ENCODE measurements around the gene AGT.
"Not testable (repeated sequence)": the region's sequence is repeated elsewhere in the genome, so short reads cannot be mapped to it uniquely, and the experiment has no call there.

The AGT gene

GRCh38 chr1:230693221-230693620 is 20.7 kb downstream of the AGT start:
- no peak for DNase-seq (ENCODE audit: low read depth in 3 of 3)

GRCh38 chr1:230691615-230692014 is 22.3 kb downstream of the AGT start:
- no peak for DNase-seq (ENCODE audit: low read depth in 3 of 3)

GRCh38 chr1:230690101-230690500 is 23.8 kb downstream of the AGT start:
- DNase-seq (ENCODE audit: low read depth in 3 of 3) = no peak

GRCh38 chr1:230686747-230687146 is 27.2 kb downstream of the AGT start:
- no peak for DNase-seq (ENCODE audit: low read depth in 3 of 3)

- no peak for DNase-seq (ENCODE audit: low read depth in 3 of 3)
Measured at GRCh38 chr1:230684998-230685397, 28.9 kb downstream of the AGT start.

- no peak for DNase-seq (ENCODE audit: low read depth in 3 of 3)
Measured at GRCh38 chr1:230684146-230684545, 29.8 kb downstream of the AGT start.

GRCh38 chr1:230682882-230683610 is 30.9 kb downstream of the AGT start:
- DNase-seq (ENCODE audit: low read depth in 3 of 3) = no peak

- DNase-seq (ENCODE audit: low read depth in 3 of 3) = no peak
Measured at GRCh38 chr1:230682274-230682673, 31.6 kb downstream of the AGT start.

GRCh38 chr1:230681599-230681998 is 32.3 kb downstream of the AGT start:
- no peak for DNase-seq (ENCODE audit: low read depth in 3 of 3)

GRCh38 chr1:230680300-230681025 is 33.5 kb downstream of the AGT start:
- DNase-seq (ENCODE audit: low read depth in 3 of 3) = no peak

GRCh38 chr1:230679825-230680224 is 34.1 kb downstream of the AGT start:
- no peak for DNase-seq (ENCODE audit: low read depth in 3 of 3)

GRCh38 chr1:230679192-230679591 is 34.7 kb downstream of the AGT start:
- no peak for DNase-seq (ENCODE audit: low read depth in 3 of 3)

GRCh38 chr1:230677200-230677599 is 36.7 kb downstream of the AGT start:
- no peak for DNase-seq (ENCODE audit: low read depth in 3 of 3)

GRCh38 chr1:230674581-230674980 is 39.3 kb downstream of the AGT start:
- DNase-seq (ENCODE audit: low read depth in 3 of 3) = no peak

GRCh38 chr1:230669543-230669942 is 44.4 kb downstream of the AGT start:
- no peak for DNase-seq (ENCODE audit: low read depth in 3 of 3)

GRCh38 chr1:230668227-230668626 is 45.7 kb downstream of the AGT start:
- DNase-seq (ENCODE audit: low read depth in 3 of 3) = no peak

GRCh38 chr1:230661976-230662375 is 51.9 kb downstream of the AGT start:
- DNase-seq (ENCODE audit: low read depth in 3 of 3) = no peak

- no peak for DNase-seq (ENCODE audit: low read depth in 3 of 3)
Measured at GRCh38 chr1:230658691-230659090, 55.2 kb downstream of the AGT start.

GRCh38 chr1:230658103-230658502 is 55.8 kb downstream of the AGT start:
- DNase-seq (ENCODE audit: low read depth in 3 of 3) = not testable (repeated sequence)

GRCh38 chr1:230656719-230657118 is 57.2 kb downstream of the AGT start:
- not testable (repeated sequence) for DNase-seq (ENCODE audit: low read depth in 3 of 3)
